ENCODE results near the gene TMEM214.

DNA sequence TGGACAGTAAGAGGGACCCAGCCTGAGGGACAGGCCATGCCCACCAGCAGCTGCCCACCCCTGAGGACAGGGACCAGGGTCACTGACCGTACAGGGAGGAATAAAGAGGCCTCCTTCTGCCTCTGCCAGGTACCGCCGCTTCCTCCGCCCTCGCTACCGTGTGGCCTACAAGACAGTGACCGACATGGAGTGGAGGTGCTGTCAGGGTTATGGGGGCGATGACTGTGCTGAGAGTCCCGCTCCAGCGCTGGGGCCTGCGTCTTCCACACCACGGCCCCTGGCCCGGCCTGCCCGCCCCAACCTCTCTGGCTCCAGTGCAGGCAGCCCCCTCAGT is 47.8 kb downstream of the TMEM214 start:
- TF ChIP-seq, protein P1, sequence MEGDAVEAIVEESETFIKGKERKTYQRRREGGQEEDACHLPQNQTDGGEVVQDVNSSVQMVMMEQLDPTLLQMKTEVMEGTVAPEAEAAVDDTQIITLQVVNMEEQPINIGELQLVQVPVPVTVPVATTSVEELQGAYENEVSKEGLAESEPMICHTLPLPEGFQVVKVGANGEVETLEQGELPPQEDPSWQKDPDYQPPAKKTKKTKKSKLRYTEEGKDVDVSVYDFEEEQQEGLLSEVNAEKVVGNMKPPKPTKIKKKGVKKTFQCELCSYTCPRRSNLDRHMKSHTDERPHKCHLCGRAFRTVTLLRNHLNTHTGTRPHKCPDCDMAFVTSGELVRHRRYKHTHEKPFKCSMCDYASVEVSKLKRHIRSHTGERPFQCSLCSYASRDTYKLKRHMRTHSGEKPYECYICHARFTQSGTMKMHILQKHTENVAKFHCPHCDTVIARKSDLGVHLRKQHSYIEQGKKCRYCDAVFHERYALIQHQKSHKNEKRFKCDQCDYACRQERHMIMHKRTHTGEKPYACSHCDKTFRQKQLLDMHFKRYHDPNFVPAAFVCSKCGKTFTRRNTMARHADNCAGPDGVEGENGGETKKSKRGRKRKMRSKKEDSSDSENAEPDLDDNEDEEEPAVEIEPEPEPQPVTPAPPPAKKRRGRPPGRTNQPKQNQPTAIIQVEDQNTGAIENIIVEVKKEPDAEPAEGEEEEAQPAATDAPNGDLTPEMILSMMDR (IDR thresholded peaks at IDR 0.05), result no peak
- TF ChIP-seq POLR2AphosphoS5 (IDR thresholded peaks at IDR 0.05; ENCODE audit: low read depth, low read length), result no peak
- no peak for TF ChIP-seq TCF7L2 (IDR thresholded peaks at IDR 0.05; ENCODE audit: low read depth, low read length)
- TF ChIP-seq SIN3A (IDR thresholded peaks at IDR 0.05; ENCODE audit: borderline replicate concordance, insufficient read depth, low read depth, low read length), result no peak
- TF ChIP-seq, protein P2, sequence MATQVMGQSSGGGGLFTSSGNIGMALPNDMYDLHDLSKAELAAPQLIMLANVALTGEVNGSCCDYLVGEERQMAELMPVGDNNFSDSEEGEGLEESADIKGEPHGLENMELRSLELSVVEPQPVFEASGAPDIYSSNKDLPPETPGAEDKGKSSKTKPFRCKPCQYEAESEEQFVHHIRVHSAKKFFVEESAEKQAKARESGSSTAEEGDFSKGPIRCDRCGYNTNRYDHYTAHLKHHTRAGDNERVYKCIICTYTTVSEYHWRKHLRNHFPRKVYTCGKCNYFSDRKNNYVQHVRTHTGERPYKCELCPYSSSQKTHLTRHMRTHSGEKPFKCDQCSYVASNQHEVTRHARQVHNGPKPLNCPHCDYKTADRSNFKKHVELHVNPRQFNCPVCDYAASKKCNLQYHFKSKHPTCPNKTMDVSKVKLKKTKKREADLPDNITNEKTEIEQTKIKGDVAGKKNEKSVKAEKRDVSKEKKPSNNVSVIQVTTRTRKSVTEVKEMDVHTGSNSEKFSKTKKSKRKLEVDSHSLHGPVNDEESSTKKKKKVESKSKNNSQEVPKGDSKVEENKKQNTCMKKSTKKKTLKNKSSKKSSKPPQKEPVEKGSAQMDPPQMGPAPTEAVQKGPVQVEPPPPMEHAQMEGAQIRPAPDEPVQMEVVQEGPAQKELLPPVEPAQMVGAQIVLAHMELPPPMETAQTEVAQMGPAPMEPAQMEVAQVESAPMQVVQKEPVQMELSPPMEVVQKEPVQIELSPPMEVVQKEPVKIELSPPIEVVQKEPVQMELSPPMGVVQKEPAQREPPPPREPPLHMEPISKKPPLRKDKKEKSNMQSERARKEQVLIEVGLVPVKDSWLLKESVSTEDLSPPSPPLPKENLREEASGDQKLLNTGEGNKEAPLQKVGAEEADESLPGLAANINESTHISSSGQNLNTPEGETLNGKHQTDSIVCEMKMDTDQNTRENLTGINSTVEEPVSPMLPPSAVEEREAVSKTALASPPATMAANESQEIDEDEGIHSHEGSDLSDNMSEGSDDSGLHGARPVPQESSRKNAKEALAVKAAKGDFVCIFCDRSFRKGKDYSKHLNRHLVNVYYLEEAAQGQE (IDR thresholded peaks at IDR 0.05; ENCODE audit: insufficient read depth in 1 of 2, low read depth in 2 of 2, low read length in 1 of 2), result no peak
